Measurements from ENCODE around the gene SLC4A4.

SLC4A4 gene

DNA sequence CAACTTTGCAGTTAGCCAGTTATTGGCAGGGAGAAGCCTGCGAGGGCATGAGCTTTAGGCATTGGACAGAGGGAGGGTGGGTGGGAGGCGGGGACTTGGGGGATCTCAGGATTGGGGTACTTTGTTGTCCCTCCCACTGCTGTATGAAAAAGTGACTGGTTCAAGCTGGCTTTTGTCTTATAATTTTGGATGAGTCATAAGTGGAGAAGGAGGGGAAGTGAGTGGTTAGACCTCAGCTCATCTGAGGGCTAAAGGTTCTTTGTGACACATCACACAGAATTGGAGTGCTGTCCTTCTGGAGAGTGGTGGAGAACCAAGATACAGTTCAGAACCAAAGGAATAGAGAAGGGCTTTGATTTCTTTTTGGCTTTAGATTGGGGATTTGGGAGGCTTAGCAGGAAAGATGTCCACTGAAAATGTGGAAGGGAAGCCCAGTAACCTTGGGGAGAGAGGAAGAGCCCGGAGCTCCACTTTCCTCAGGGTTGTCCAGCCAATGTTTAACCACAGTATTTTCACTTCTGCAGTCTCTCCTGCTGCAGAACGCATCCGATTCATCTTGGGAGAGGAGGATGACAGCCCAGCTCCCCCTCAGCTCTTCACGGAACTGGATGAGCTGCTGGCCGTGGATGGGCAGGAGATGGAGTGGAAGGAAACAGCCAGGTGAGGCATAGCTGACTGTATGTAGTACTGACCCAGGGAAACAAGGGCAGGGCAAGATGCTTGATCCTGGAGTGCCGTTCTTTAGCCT lies at the start of gene SLC4A4:
Gene SLC4A4, plus strand, starts transcription at position 175 of the 748 bp plus-strand sequence.
- no peak for DNase-seq

DNA sequence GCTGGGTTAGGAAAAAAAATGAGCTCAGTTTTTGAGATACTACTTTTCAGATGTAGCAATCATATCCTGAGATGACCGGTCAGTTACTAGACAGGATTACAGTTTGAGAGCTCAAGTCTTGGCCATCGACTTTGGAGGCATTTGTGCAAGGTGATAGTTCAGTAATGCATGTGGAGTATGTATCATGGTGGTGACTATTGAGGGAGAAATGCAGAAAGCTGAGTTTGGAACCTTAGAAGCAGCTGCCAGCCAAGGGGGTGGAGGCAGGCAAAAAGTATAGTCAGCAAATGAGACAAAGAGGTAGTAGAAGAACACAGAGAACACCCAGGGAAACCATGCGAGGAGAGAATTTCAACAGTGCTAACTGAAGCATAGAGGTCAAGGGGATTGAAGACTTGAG lies 48.7 kb upstream of the SLC4A4 start:
- DNase-seq, result no peak

DNA sequence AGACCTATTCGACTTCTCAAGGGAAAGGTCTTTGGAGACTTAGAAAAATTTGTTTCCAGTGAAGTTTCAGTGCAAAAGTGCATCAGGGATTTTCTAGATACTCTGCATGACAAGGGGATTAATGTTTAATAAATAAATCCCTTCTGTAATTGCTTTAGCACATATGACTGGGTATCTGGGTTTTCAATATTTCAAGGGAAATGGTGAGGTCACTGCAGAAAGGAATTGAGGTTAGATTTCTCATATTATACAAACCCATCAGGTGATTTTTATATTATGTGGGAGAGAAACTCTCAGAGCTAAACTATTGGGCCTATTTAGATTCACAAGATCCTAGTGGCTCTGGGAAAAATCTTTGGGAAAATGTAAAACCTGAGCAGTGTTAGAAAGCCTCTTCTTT lies 48.3 kb upstream of the SLC4A4 start:
- DNase-seq, result no peak

DNA sequence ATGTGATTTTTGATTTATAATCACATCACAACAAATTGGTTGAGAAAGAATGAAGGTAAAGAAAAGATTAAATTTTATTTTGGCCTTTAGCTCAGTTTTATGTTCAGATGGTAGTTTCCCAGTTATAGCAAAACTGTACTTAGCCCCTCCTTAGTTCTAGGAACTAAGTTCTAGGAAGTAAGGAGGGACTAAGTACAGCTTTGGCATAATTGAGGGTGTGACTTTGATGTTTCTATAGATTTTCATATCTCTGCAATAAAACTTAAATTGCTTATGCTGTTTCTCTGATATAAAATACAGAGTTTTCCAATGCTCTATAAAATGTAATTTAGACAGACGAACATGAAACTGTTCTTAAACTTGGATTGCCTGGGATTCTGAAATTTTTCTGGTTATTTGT lies 46.6 kb upstream of the SLC4A4 start:
- no peak for DNase-seq

DNA sequence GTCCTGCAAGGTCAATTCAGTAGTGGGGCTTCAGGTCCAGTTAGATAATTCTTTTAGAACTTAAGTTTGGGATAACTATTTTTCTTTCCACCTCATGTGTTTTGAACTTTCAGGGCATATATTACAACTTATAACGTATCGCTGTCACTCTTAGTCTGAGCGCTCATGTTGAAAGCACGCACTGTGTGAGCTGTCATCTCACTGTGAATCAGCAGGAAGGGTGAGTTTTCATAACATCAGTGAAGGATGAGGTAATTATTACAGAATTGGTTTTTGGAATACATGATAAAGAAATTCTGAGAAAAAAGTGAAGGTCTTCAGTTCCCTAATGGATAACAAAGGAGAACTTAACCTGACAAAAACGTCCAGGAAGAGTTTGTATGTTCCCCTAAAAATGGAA lies 45.1 kb upstream of the SLC4A4 start:
- DNase-seq, result no peak

DNA sequence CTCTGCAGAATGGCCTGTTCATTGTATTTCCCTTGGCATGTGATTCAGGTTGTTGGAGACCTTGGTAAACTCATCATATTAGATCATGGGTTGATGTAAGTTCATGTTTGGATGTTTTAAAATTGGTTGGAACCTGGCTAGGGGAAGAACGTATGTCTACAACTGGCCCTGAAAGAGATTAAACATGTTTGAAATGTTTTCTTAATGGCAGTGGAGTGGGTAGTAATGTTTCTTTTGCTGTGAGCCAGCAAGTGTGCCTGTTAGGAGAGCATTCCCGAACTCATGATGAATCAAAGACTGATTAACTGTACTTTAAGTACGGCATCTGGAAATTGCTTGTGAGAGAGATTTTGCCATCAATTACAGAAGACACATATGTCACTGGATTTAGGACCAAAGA lies 44.5 kb upstream of the SLC4A4 start:
- DNase-seq, result no peak

DNA sequence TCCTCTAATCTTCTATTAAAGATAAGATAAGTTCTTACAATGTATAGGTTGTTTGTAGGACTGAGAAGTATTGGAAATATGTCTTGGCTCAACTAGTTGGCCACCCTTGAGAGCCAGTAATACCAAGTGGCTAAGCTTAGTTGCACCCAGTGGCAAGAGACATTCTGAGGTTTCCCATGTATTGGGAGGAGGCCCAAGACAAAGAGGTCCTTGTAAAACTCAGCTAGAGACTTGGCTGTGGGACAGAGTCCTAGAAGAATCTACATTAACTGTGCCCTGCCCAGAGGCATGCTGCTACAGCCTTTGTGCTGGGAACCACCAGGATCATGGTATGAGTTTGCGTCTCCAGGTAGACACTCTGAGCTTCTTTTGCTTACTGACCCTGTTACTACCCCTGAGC lies 41.9 kb upstream of the SLC4A4 start:
- no peak for DNase-seq

DNA sequence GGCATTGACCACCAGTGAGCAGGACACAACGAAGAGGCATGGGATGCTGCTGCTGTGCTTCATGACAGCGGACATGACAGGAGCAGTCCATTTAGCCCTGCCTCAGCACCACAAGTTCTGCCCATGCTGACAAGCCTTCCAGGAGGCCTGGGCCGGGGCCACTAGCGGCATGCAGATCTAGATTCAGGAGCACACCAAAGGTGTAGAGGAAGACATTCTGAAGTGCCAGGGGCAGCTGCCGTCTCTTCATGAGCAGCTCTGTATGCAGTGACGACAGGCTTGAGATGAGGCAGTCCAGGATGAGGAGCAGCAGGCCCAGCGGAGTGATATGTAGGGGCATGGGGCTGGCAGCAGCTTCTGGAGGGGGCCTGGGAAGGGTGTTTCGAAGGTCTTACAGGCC lies 38.5 kb upstream of the SLC4A4 start:
- no peak for DNase-seq

DNA sequence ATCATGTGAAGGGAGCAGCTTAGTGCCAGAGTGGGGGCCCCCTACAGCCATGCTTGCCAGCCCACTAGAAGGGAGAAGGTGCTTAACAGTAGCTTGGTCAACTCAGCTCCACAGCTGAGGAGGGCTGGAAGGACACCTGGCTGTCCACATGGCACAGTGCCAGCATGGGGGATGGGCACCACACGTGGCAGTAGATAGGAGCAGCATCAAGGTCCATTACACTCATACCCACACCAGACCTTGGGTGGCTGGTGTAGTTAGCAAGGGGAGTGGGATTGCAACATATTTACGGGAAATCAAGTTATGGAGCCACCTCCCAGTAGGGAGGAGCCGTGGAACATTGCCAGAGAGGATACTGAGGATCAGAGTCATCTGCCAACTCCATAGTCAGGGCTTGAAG lies 37.9 kb upstream of the SLC4A4 start:
- peak; percentile 21 for DNase-seq

DNA sequence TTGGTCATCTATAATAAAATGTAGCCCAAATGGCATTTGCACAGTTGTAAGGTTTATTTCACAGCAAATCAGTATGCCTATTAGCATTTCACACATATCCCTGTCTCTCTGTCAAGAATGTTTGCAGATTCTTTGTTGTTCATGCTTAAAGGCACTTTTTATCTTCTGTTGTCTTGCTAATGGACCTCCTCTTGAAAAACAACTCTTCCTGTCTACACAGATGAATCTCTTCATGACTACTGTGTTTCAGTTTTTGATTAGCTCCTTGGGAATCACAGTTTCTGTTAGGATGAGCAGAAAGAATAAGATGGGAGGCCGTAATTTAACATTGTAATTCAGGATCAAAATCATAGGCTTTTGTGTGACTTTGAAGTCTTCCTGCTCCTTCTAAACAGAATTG lies 35.5 kb upstream of the SLC4A4 start:
- DNase-seq, result no peak

DNA sequence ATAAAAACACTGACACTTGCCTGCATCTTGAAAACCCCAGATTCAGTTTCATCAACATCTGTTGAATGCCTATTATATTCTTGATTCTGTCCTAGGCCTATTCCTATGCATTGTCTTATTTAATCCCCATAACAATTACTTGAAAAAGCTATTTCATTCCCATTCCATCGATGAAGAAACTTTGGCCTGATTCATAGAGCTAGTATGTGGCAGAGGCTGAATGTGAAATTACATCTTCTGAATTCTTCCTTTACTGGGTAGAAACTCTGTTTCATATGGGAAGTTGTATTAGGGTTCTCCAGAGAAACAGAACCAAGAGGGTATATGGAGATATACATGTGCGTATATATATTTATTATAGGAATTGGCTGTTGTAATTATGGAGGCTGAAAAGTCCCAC lies 35.0 kb upstream of the SLC4A4 start:
- no peak for DNase-seq

DNA sequence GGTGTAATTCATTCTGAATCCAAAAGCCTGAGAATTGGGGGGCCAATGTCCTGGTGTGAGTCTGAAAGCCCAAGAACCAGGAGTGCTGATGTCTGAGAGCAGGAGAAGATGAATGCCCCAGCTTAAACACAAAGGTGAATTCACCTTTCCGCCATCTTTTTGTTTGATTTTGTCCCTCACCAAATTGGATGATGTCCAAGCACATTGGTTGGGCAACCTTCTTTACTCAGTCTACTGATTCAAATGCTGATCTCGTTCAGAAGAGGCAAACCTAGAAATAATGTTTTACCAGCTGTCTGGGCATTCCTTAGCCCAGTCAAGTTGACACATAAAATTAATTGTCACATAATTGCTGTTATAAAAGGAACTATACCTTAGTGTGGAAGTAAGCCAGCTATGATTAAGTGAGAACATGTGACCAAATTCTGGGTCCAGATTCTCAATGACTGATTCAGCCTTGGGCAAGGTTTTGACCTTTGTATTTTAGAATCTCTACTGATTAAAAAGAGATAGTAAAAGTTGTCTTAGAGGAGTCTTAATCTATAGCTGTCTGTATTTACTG lies 34.5 kb upstream of the SLC4A4 start:
- DNase-seq, result no peak

DNA sequence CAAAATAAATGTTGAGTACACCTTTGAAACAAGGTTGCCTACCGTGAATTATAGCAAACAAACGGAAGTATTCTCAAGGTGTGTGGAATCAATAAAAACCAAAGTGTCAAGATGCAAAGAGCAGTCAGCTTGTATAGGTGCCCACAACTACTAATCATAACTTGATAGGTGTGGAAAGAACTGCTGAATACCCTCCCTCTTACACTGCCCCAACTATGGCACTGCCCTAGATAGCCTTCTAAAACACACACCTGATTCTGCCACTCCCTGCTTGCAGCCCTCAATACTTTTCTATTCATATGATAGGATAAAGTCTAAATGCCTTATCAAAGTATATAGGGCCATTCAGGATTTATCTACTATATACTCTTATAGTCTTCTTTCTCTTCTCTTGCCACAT lies 31.1 kb upstream of the SLC4A4 start:
- no peak for DNase-seq

DNA sequence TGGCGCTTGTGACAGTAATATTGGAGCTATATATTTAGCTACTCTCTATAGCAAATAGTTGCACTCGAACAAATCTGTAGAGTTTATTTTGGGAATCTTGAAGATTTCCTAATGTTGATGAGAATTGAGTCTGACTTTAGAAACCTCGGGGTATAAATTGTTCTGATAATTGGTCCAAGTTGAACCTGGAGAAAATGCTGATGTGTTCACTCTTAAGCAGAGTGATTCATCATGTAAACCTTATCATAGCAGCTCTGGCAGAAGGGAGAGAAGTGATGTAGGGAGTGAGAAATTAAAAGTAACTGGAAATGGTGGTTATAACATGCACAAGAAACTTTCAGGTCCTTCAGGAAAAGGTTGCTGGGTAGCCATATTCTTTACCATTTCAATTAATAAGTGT lies 16.4 kb upstream of the SLC4A4 start:
- no peak for DNase-seq

DNA sequence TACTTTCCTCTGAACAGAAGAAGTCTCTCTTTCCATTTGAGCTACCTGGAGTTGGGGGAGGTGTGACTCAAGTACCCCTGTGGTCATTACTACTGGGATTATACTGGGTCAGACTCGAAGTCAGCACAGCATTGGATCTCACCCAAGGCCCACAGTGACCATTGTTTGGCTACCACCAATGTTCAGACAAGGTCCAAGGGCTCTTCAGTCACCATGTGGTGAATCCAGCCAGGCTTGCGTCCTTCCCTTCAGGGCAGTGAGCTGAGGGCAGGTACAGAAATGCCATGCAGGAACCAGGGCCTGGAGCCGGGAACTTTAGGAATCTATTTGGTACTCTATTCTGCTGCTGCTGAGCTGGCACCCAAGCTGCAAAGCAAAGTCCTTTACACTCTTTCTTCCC lies 5.5 kb upstream of the SLC4A4 start:
- DNase-seq, result no peak

DNA sequence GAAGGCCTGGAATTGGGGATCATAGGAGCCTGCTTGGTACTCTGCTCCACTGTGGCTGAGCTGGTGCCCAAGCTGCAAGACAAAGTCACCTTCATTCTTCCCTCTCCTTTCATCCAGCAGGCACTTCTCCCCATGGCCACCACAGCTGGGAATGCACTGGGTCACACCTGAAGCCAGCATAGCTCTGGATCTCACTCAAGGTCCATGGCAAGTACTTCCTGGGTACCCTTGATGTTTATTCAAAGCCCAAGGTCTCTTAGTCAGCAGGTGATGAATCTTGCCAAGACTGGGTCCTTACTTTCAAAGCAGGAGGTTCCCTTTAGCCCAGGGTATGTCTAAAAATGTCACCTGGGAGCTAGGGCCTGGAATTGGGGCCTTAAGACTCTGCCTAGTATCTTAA lies 4.9 kb upstream of the SLC4A4 start:
- DNase-seq, result no peak

DNA sequence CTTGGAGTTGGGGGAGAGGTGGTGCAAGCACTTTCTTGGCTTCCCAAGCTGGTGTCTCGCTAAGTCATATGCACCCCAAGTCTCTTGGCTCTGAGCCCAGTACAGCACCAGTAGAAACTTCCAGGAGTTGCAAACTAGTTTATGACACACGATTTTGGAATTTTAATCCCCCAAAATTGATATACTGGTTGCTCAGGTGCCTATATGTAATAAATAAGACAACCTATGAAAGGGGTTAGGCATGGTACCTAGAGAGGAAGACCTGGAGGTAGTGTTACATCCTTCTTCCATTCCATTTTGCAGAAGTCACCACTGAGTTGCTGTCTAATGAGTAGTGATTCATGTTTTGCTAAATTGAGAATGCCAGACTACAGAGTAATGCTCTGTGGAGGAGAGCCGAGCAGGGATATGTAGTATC lies 4.3 kb upstream of the SLC4A4 start:
- DNase-seq, result no peak

DNA sequence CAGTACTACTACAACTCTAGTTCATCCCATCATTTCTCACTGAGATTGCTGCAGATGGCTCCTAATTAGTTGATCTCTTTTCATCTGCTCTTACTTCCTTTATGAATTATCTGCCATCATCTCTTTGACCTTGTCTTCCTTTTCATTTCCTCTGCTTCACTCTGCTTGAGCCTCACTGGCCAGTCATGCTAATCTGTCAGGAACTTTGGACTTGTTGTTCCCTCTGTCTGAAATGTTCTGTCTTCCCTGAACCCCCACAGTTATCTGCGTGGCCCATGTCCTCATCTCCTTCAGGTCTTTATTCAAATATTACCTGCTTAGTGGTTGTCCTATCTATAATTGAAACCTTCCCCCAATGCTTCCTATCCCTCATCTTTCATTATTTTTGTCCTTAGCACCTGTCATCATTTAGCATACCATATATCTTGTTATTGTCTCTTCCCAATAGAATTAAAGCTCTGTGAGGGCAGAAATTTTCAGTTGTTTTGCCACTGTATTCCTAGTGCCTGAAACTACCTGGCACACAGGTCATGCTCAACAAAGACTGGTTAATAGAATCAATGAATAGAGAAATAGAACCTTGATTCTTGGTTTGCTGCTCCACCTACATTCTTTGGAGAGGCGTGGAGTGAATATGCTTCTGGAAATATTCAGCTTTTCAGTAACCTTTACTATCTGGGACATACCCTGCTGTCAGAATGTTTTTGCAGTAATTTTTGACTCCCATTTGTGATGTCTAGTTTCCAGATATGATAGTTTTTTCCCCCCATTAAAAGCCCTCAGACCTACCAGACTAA lies 5.0 kb downstream of the SLC4A4 start:
- no peak for DNase-seq

DNA sequence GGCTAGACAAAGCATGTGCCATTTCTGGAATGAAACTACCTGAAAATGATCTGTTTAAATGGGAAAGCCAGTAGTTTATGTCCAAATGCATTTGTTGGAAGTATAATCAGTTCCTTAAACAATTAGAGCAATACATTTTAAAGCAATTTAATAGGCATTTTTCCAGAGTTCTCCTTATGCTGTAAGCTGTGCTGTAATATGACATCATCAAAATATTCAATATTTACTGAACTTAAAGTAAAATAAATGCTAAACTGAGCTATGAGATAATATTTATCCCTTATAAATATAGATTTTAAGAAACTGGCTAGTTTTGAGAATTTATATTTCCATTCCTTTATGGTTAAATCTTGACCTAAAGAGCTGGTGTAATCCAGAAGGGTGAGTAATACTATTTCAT lies 7.9 kb downstream of the SLC4A4 start:
- DNase-seq, result no peak

DNA sequence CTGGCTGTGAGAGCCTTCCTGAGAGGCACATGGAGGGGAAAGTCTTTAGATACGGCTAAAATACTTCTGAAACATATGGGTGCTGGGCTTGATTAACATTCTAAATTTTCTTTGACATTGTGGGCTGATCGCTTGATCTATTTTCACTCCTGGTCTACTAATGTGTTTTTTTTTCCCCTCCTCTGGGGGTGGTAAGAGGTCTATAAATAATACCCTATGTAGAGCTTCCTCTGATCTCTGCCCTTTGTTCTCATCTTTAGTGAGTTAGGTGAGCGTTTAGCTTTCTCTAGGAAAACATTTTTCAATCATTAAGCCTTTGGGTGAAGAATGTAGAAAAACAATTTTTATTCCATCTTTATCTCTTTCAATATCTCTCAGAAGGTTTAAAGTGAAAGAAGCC lies 9.8 kb downstream of the SLC4A4 start:
- DNase-seq, result no peak

DNA sequence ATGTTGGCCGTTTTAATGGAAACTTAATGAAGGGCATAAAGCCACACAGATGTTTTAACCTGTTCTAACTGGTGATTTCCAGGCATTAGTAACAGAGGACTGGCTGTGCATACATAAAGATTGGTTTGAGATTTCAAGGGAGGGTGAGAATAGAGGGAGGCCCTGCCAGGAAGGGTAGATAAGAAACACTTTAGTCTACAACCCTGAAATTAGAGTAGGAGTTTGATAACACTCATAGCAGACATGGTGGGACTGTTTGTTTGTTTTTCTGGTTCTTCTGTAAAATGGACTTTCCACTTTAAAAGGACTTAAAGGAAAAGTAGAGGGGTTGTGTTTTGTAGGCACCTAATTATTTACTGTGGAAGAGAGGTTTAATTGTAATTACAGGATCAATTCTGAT lies 16.2 kb downstream of the SLC4A4 start:
- no peak for DNase-seq

DNA sequence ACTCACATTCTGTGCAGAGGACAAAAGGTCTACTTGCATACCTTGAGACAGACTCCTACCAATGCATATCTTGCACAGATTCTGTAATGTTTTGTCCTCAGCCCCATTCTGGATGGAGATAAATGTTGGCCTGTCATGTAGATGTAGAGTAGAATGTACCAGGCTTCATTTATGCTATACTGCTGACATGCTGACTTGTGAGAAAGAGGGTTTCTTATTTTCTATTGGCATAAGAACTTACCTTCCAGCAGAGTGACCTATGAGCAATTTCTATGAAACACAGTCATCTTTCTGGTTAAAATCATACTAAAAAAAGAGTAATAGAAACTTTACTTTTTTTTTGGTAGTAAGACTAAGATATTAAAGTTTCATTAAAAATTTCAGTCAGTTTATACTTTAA lies 17.2 kb downstream of the SLC4A4 start:
- no peak for DNase-seq

DNA sequence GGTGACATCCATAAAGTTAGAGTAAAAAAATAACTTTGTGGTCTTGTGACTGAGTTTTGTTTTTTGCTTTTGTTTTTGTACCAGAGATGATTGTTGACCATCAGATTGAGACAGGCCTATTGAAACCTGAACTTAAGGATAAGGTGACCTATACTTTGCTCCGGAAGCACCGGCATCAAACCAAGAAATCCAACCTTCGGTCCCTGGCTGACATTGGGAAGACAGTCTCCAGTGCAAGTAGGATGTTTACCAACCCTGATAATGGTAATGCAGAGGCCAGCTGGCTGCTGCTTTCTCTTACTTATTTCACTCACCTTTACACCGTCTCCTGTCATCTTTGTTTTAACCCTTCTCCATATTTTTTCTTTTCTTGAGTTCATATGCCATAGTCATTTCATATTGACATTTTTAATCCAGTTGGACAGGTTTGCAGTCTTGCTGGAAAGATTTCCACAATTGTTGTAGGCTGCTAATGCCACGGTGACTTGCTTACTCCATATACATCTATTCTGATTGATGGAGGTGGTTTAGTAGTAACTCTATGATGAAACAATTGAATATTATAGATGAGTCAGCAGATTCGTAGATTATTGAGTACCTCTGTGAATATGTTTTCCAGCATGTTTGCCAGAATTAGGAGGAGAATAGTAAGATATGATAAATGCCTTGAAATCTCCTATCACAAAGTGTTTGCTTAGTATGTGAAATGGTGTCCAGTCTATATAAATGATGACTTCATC lies 18.3 kb downstream of the SLC4A4 start:
- no peak for DNase-seq

DNA sequence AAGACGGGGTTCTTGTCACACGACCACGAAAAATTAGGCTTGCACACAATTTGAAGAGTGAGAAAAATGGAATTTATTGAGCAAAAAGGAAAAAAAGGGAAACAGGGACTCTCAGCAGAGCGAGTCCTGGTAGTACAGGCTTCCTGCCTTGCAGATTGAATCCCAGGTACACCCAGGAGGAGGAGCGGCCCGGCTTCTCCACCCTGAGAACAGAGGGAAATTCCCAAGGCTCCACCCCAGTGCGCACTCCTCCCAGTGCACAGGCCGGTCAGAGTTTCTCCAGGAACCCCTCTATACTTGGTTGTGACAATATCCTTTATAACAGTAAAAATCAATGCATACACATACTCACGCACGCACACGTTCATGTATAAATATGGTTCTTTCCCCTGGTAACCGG lies 22.0 kb downstream of the SLC4A4 start:
- no peak for DNase-seq

Measured in femur (tissue), 1 donor.